ENCODE measurements around the gene SIL1. TPM values are rescaled to one million over a fixed set of nuclear protein-coding genes. Genes with fewer than 3 reads are reported as not detected.

The SIL1 gene
- polyA plus RNA-seq, 1 donor (not counting 4 experiments of a cell fraction or from before 2014, with no cell fraction given): 45.4 TPM

- H3K9ac ChIP-seq (ENCODE audit: control insufficient read depth, extremely low read depth, insufficient read depth, low read length): no peak overlapping the region
- DNase-seq (ENCODE audit: low read depth, low spot score): no peak
- FAIRE-seq: no peak
- dilution Hi-C loops (cut with MboI; ENCODE audit: extremely low pct_ligation_motif_present, low sequenced_read_pairs): no loop called here
- H3K9me3 ChIP-seq (ENCODE audit: control insufficient read depth, low read depth, low read length): no peaks in the 10 kb centered on the region
- no peak overlapping the region for H3K27ac ChIP-seq (ENCODE audit: control insufficient read depth, insufficient read depth, low read length)
- H3K36me3 ChIP-seq (ENCODE audit: control insufficient read depth in 2 of 2, extremely low read depth in 1 of 2, insufficient read depth in 2 of 2, low read length in 2 of 2): peaks cover 66 to 73% of the 10 kb centered on the region in 2 experiments
- H3K27me3 ChIP-seq (ENCODE audit: control insufficient read depth, extremely low read depth, insufficient read depth, low read length): no peaks in the 10 kb centered on the region
- no peak overlapping the region for H3K4me2 ChIP-seq (ENCODE audit: control insufficient read depth, extremely low read depth, insufficient read depth, low read depth, low read length)
- H2AFZ ChIP-seq (ENCODE audit: control insufficient read depth, low read length): no peak overlapping the region
- no peaks in the 10 kb centered on the region for H4K20me1 ChIP-seq (ENCODE audit: control insufficient read depth, extremely low read depth, insufficient read depth, low read length)
- no peak overlapping the region for H3K4me3 ChIP-seq (ENCODE audit: control insufficient read depth in 2 of 3, extremely low read depth in 1 of 3, insufficient read depth in 2 of 3, low read depth in 1 of 3, low read length in 3 of 3)
- no peak for TF ChIP-seq CTCF (optimal IDR thresholded peaks at IDR 0.05 in 1 of 3, IDR thresholded peaks at IDR 0.05 in 1 of 3, conservative IDR thresholded peaks at IDR 0.05 in 1 of 3; ENCODE audit: extremely low read depth in 1 of 3, insufficient read depth in 2 of 3, low read length in 3 of 3)
- no peak for TF ChIP-seq EZH2 (IDR thresholded peaks at IDR 0.05; ENCODE audit: low read length)
- no peaks in the 10 kb centered on the region for H3K4me1 ChIP-seq (ENCODE audit: control insufficient read depth, extremely low read depth, insufficient read depth, low read length)
- H3K9me1 ChIP-seq (ENCODE audit: control insufficient read depth, extremely low read depth, insufficient read depth, low read length): no peaks in the 10 kb centered on the region
- peaks cover 2% of the 10 kb centered on the region for H3K79me2 ChIP-seq (ENCODE audit: control insufficient read depth, insufficient read depth, low read length)
These were observed 268.6 kb downstream of the SIL1 start for GRCh38 chr5:138929571-138929955.

GRCh38 chr5:138927979-138928378, 270.2 kb downstream of the SIL1 start:
- H3K4me3 ChIP-seq (ENCODE audit: control insufficient read depth in 2 of 3, extremely low read depth in 1 of 3, insufficient read depth in 2 of 3, low read depth in 1 of 3, low read length in 3 of 3): no peak overlapping the region
- no peak for DNase-seq (ENCODE audit: low read depth, low spot score)
- no peaks in the 10 kb centered on the region for H3K9me1 ChIP-seq (ENCODE audit: control insufficient read depth, extremely low read depth, insufficient read depth, low read length)
- H4K20me1 ChIP-seq (ENCODE audit: control insufficient read depth, extremely low read depth, insufficient read depth, low read length): no peaks in the 10 kb centered on the region
- no peak overlapping the region for H3K27ac ChIP-seq (ENCODE audit: control insufficient read depth, insufficient read depth, low read length)
- no peak overlapping the region for H2AFZ ChIP-seq (ENCODE audit: control insufficient read depth, low read length)
- H3K27me3 ChIP-seq (ENCODE audit: control insufficient read depth, extremely low read depth, insufficient read depth, low read length): no peaks in the 10 kb centered on the region
- H3K4me2 ChIP-seq (ENCODE audit: control insufficient read depth, extremely low read depth, insufficient read depth, low read depth, low read length): no peak overlapping the region
- H3K79me2 ChIP-seq (ENCODE audit: control insufficient read depth, insufficient read depth, low read length): peaks cover 2% of the 10 kb centered on the region
- no peak overlapping the region for H3K9ac ChIP-seq (ENCODE audit: control insufficient read depth, extremely low read depth, insufficient read depth, low read length)
- TF ChIP-seq EZH2 (IDR thresholded peaks at IDR 0.05; ENCODE audit: low read length) (no peak), CTCF (optimal IDR thresholded peaks at IDR 0.05 in 1 of 3, IDR thresholded peaks at IDR 0.05 in 1 of 3, conservative IDR thresholded peaks at IDR 0.05 in 1 of 3; ENCODE audit: extremely low read depth in 1 of 3, insufficient read depth in 2 of 3, low read length in 3 of 3) (no peak)
- no peaks in the 10 kb centered on the region for H3K4me1 ChIP-seq (ENCODE audit: control insufficient read depth, extremely low read depth, insufficient read depth, low read length)
- dilution Hi-C loops (cut with MboI; ENCODE audit: extremely low pct_ligation_motif_present, low sequenced_read_pairs): no loop called here
- FAIRE-seq: no peak
- peaks cover 67 to 69% of the 10 kb centered on the region in 2 experiments for H3K36me3 ChIP-seq (ENCODE audit: control insufficient read depth in 2 of 2, extremely low read depth in 1 of 2, insufficient read depth in 2 of 2, low read length in 2 of 2)
- H3K9me3 ChIP-seq (ENCODE audit: control insufficient read depth, low read depth, low read length): no peaks in the 10 kb centered on the region
